KMS-11 (cell line): Measurements from ENCODE around the gene U2AF1L4.

ENCODE experiments used
- H2AFZ ChIP-seq: fragments of 200-600 bp; sonication (generic); 2 replicates; pipeline ENCODE4 v1.6.1; 2016; ENCODE audit warnings: antibody characterized with exemption, mixed run types, low read depth
- H3K27ac ChIP-seq: fragments of 200-600 bp; sonication (generic); 2 replicates; pipeline ENCODE4 v1.6.1; 2016; ENCODE audit warnings: mild to moderate bottlenecking, mixed run types
- H3K27me3 ChIP-seq: fragments of 200-600 bp; sonication (generic); 2 replicates; pipeline ENCODE4 v1.6.1; 2017; ENCODE audit warnings: mild to moderate bottlenecking, low read depth, mixed run types, moderate library complexity; ENCODE audit not compliant: insufficient read depth
- H3K36me3 ChIP-seq: fragments of 200-600 bp; sonication (generic); 2 replicates; pipeline ENCODE4 v1.6.1; 2017; ENCODE audit warnings: mild to moderate bottlenecking, mixed run types; ENCODE audit not compliant: insufficient read depth
- H3K4me1 ChIP-seq: fragments of 200-600 bp; sonication (generic); 2 replicates; pipeline ENCODE4 v1.6.1; 2016; ENCODE audit warnings: mild to moderate bottlenecking, low read depth, mixed run types; ENCODE audit not compliant: poor library complexity, severe bottlenecking
- H3K4me2 ChIP-seq: fragments of 200-600 bp; sonication (generic); 2 replicates; pipeline ENCODE4 v1.7.0; 2016; ENCODE audit warnings: mild to moderate bottlenecking, mixed run types
- H3K4me3 ChIP-seq: fragments of 200-600 bp; sonication (generic); IDR thresholded peaks from 2 replicates; pipeline ENCODE4 v1.6.1; 2017; ENCODE audit warnings: low read depth, low read length, mixed read lengths; ENCODE audit not compliant: insufficient read depth
- H3K79me2 ChIP-seq: fragments of 200-600 bp; sonication (generic); 2 replicates; pipeline ENCODE4 v1.6.1; 2016; ENCODE audit warnings: low read depth, mixed run types; ENCODE audit not compliant: insufficient read depth
- H3K9ac ChIP-seq: fragments of 200-600 bp; sonication (generic); 2 replicates; pipeline ENCODE4 v1.6.1; 2016; ENCODE audit warnings: mild to moderate bottlenecking, mixed run types
- H4K20me1 ChIP-seq: fragments of 200-600 bp; sonication (generic); 2 replicates; pipeline ENCODE4 v1.6.1; 2016; ENCODE audit warnings: mild to moderate bottlenecking, mixed run types; ENCODE audit not compliant: insufficient read depth
- TF ChIP-seq, protein P1 (sequence below): fragments of 200-600 bp; sonication (generic); conservative IDR thresholded peaks from 2 replicates; pipeline ENCODE4 v1.6.1; 2017; ENCODE audit warnings: low read depth, mild to moderate bottlenecking, antibody characterized with exemption, low read length, moderate library complexity, mixed read lengths

Gene U2AF1L4

DNA sequence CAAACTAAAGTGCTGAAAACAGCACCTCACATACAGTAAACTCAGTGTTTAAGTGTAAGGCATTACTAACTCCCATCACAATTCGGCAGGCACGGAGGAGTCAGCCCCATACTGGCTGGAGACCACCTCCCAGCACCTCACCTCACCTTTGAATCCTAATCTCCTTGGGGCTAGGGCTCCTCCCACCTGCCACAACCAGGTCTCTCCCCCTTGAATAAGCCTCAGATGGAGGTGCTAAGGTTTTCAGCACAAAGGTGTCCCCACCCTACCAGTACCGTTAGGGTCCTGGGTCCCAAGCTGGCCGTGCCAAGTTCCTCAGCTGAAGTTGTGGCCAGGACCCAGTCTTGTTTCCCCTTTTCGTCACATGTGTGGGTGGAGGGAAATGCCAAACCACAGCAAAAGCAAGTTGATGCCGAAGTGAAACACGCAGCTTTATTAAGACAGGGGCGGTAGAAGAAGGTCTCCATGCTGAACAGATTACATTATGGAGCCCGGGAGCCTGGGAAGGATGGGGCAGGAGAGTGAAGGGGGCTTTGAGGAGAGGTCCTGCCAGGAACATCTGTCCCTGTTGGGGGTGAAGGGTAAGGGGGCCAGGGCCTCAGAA is 3.0 kb downstream of the U2AF1L4 start, which contains the start of gene IGFLR1:
Gene IGFLR1 (minus strand): TSS at position 332 of the 604 bp plus-strand sequence. CDS start 1,272 bp downstream, outside the sequence.
- Histone ChIP-seq H3K4me1 (peaks cover 46% of the 10 kb centered on the region), H3K4me3 (no peak within 1 kb of the TSS), H3K27ac (peak within 1 kb of the TSS; percentile 63), H4K20me1 (no peaks in the 10 kb centered on the region), H3K4me2 (peak within 1 kb of the TSS; percentile 74), H3K9ac (peak within 1 kb of the TSS; percentile 37; the same call in 1 of the 2 replicates), H2AFZ (peak within 1 kb of the TSS; percentile 62; the same call in 1 of the 2 replicates), H3K27me3 (no peaks in the 10 kb centered on the region), H3K79me2 (no peaks in the 10 kb centered on the region; the same call in 1 of the 2 replicates), H3K36me3 (no peaks in the 10 kb centered on the region)
- TF ChIP-seq, protein P1, sequence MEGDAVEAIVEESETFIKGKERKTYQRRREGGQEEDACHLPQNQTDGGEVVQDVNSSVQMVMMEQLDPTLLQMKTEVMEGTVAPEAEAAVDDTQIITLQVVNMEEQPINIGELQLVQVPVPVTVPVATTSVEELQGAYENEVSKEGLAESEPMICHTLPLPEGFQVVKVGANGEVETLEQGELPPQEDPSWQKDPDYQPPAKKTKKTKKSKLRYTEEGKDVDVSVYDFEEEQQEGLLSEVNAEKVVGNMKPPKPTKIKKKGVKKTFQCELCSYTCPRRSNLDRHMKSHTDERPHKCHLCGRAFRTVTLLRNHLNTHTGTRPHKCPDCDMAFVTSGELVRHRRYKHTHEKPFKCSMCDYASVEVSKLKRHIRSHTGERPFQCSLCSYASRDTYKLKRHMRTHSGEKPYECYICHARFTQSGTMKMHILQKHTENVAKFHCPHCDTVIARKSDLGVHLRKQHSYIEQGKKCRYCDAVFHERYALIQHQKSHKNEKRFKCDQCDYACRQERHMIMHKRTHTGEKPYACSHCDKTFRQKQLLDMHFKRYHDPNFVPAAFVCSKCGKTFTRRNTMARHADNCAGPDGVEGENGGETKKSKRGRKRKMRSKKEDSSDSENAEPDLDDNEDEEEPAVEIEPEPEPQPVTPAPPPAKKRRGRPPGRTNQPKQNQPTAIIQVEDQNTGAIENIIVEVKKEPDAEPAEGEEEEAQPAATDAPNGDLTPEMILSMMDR: no peak

DNA sequence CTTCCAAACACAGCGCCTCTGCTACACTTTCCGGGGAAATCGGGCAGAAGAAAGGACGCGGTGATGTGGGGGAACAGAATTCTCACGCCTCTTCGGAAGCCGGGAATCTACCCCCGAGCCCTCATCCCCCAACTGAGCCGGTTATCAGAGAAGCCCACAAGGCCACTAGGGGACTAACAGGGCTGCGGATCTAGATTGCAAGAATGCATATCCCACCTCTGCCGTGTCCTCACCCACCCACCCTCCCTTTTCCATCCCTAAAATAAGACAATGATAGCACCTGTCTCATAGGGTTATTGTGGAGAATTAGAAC is 4.1 kb downstream of the U2AF1L4 start:
- H2AFZ ChIP-seq: peak overlapping the region; percentile 74
- H3K27ac ChIP-seq: peak overlapping the region; percentile 74
- no peaks in the 10 kb centered on the region for H3K27me3 ChIP-seq
- H3K4me2 ChIP-seq: peak overlapping the region; percentile 66
- peaks cover 43% of the 10 kb centered on the region for H3K4me1 ChIP-seq
- H3K79me2 ChIP-seq: no peaks in the 10 kb centered on the region; the same call in 1 of the 2 replicates
- no peaks in the 10 kb centered on the region for H4K20me1 ChIP-seq
- no peak overlapping the region for H3K4me3 ChIP-seq
- peak overlapping the region; percentile 41; the same call in 1 of the 2 replicates for H3K9ac ChIP-seq
- TF ChIP-seq, protein P1: peak; percentile 30; the same call in 1 of the 2 replicates
- no peaks in the 10 kb centered on the region for H3K36me3 ChIP-seq

DNA sequence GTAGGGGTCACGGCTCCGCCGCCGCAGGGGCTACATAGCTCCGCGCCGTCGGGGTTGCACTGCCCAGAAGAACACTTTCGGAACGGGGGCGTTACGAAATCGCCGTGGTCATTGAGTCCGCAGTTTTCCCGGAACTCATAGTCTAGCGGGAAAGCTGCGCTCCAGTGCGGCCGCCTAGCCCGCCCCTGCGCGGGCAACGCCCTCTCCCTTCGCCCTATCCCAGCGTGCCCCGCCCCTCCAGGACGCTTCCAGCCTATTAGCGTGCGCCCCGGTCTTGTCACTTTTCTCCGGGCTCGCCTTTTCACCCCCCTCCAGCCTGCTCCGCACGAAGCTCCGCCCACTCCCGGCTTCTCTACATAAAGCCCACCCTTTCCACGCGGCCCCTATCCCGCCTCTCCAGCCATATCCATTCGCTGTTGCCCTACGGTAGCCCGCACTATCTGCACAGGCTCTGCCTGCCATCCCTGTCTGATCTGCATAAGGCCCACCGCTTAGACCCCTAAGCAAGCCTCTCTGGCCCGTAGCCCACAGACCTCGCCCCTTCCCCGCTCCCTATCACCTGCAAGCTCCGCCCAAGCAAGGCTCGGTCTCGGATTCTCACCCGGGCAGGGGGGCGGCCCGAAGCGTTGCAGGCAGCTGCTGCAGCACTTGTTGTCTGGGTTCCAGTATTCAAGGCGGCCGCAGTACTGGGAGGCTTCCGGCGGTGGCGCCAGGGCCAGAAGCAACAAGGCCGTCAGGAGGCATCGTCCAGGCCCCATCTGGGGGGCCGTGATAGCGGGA is 4.6 kb downstream of the U2AF1L4 start:
- Histone ChIP-seq H3K27ac (peak overlapping the region; percentile 74), H3K4me1 (peaks cover 41% of the 10 kb centered on the region)
- TF ChIP-seq, protein P1: no peak; the same call in 1 of the 2 replicates

DNA sequence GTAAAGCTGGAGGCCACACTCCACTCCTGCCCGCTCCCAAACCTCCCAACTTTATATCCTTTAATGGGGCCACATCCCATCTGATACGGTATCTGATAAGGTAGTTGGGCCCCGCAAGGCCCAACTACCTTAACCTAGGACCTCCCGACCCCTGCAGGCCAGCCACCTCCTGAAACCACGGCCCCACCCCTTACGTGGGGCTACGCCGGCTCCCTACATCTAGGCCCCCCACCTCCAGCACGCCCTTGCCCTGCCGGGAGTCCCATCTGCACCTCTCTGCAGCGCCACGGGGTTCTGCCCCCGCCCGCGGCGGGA is 5.2 kb downstream of the U2AF1L4 start:
- H3K9ac ChIP-seq: peak overlapping the region; percentile 28; the same call in 1 of the 2 replicates
- H3K4me1 ChIP-seq: peaks cover 41% of the 10 kb centered on the region
- H3K27ac ChIP-seq: no peak overlapping the region
- TF ChIP-seq, protein P1: no peak
- no peaks in the 10 kb centered on the region for H3K79me2 ChIP-seq
- H3K4me2 ChIP-seq: peak overlapping the region; percentile 33; the same call in 1 of the 2 replicates
- H2AFZ ChIP-seq: peak overlapping the region; percentile 74; the same call in 1 of the 2 replicates
- no peaks in the 10 kb centered on the region for H4K20me1 ChIP-seq
- H3K4me3 ChIP-seq: no peak overlapping the region
- H3K27me3 ChIP-seq: no peaks in the 10 kb centered on the region
- no peaks in the 10 kb centered on the region for H3K36me3 ChIP-seq

More for the DNA sequence above, 4.6 kb downstream of the U2AF1L4 start:
- Histone ChIP-seq H3K36me3 (no peaks in the 10 kb centered on the region), H4K20me1 (no peaks in the 10 kb centered on the region), H3K27me3 (no peaks in the 10 kb centered on the region), H3K4me2 (peak overlapping the region; percentile 66), H2AFZ (peak overlapping the region; percentile 74), H3K9ac (peak overlapping the region; percentile 41; the same call in 1 of the 2 replicates), H3K4me3 (no peak overlapping the region), H3K79me2 (no peaks in the 10 kb centered on the region)
